Measurements from ENCODE around the gene RPF1. TPM values are rescaled to one million over a fixed set of nuclear protein-coding genes. Genes with fewer than 3 reads are reported as not detected.

RPF1 gene
- total and polyA plus RNA-seq, 2 of the 4 experiments (the other 2 are of a cell fraction): 28.4 to 30.3 TPM

GRCh38 chr1:84488107-84488506, 9.0 kb downstream of the RPF1 start:
- Histone ChIP-seq H3K79me1 (ENCODE audit: low read depth in 1 of 2, low read length in 2 of 2) (peaks cover 10 to 46% of the 10 kb centered on the region in 2 experiments), H4K91ac (ENCODE audit: insufficient read depth, low read depth, low read length) (no peak overlapping the region), H2BK20ac (ENCODE audit: low read depth, low read length) (no peak overlapping the region), H4K8ac (ENCODE audit: low read depth in 2 of 2, low read length in 2 of 2) (no peak overlapping the region), H3K18ac (ENCODE audit: low read depth, low read length) (no peak overlapping the region), H3K14ac (replicated peaks; ENCODE audit: low read depth, low read length) (no peak overlapping the region), H2BK120ac (ENCODE audit: low read depth, low read length) (no peak overlapping the region), H3K36me3 (ENCODE audit: control insufficient read depth, insufficient read depth, low read length) (peaks cover 19% of the 10 kb centered on the region), H2AFZ (replicated peaks; ENCODE audit: low read length, poor library complexity) (no peak overlapping the region), H4K5ac (ENCODE audit: low read depth, low read length) (no peak overlapping the region), H3K4me2 (ENCODE audit: low read depth, low read length) (no peak overlapping the region), H3K9ac (ENCODE audit: low read depth, low read length) (no peak overlapping the region), H2AK9ac (replicated peaks; ENCODE audit: low read depth, low read length, poor library complexity) (no peak overlapping the region), H3K56ac (ENCODE audit: extremely low read depth, insufficient read depth, low read length) (no peak overlapping the region), H3K9me3 (ENCODE audit: control insufficient read depth, insufficient read depth, low read length) (no peaks in the 10 kb centered on the region), H2BK5ac (ENCODE audit: low read depth, low read length, poor library complexity, severe bottlenecking) (no peak overlapping the region), H3K9me1 (ENCODE audit: insufficient read depth, low read length) (peaks cover 3% of the 10 kb centered on the region; the same call in 1 of the 2 replicates), H2AK5ac (ENCODE audit: low read depth, low read length) (no peak overlapping the region), H3K4me3 (ENCODE audit: insufficient read depth, low read depth, low read length) (no peak overlapping the region), H2BK15ac (ENCODE audit: low read depth, low read length) (no peak overlapping the region), H3K27ac (ENCODE audit: insufficient read depth, low read length) (no peak overlapping the region), H3K27me3 (ENCODE audit: control insufficient read depth, insufficient read depth, low read length) (no peaks in the 10 kb centered on the region), H3K4me1 (ENCODE audit: control insufficient read depth, insufficient read depth, low read length) (peaks cover 3% of the 10 kb centered on the region), H4K20me1 (ENCODE audit: insufficient read depth, low read length) (no peaks in the 10 kb centered on the region; the same call in 1 of the 2 replicates), H3K23ac (ENCODE audit: low read depth, low read length) (no peak overlapping the region), H3K4ac (ENCODE audit: low read depth, low read length) (no peak overlapping the region)
- CTCF ChIA-PET: no interaction called here
- dilution Hi-C loops (cut with HindIII; ENCODE audit: low sequenced_read_pairs, unreplicated experiment): no loop called here
- no TSS peak for BruUV-seq (replicated peaks)
- intact Hi-C loops (cut with micrococcal nuclease): no loop called here
- DNase-seq (no peak), ATAC-seq (ENCODE audit: low read depth) (no peak)
- POLR2A ChIA-PET (ENCODE audit: unreplicated experiment): no interaction called here
- in situ Hi-C loops (cut with MboI; ENCODE audit: low sequenced_read_pairs): no loop called here
- WGBS, 2 experiments (ENCODE audit: extremely low coverage in 2 of 2, insufficient read length in 1 of 2): no CpG with 5 or more reads among the region's 3 CpGs
- TF ChIP-seq RAD21 (IDR thresholded peaks at IDR 0.05; ENCODE audit: low read length) (no peak), CEBPB (IDR thresholded peaks at IDR 0.05; ENCODE audit: low read depth, low read length) (0 out of 2 replicates have a peak, but pooled peaks have one; percentile 20)

All from IMR-90 (cell line).